ENCODE data around the gene NOVA2.

NOVA2 gene

DNA sequence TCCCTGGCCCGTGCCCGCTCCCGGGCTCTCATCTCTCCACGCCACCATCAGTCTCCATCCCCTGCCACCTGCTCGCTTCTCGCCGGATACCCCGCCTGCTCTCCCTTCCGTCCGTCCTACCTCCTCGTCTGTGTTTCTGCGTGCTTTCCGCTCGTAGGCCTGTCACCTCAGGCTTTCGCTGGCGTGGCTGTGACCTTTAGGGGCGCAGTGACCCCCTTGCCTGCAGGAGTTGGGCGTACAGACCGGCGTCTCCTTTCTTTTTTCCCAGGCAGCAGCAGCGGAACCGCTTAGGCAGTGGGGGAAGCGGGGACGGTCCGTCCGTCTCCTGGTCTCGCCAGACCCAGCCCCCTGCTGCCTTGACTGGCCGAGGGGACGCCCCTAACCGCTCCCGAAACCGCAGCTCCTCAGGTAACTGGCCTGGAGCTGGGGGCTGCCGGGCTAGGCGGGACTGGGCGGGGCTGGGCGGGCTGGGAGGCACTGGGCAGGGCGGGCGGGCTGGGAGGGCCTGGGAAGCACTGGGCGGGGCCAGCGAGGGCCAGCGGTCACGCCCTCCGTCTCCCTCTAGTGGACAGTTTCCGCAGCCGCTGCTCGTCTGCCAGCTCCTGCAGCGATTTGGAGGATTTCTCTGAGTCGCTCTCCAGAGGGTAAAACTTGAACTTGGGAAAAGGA, 42.9 kb upstream of the NOVA2 start:
- H2AFZ ChIP-seq (ENCODE audit: low read length, unreplicated experiment) = no peak overlapping the region
- no peaks in the 10 kb centered on the region for H3K36me3 ChIP-seq (ENCODE audit: insufficient read depth, low read length)
- no peaks in the 10 kb centered on the region for H3K79me2 ChIP-seq (ENCODE audit: control insufficient read depth, insufficient read depth, low read length, unreplicated experiment)
- peaks cover 3% of the 10 kb centered on the region for H3K4me1 ChIP-seq (ENCODE audit: control insufficient read depth, insufficient read depth, low read length, unreplicated experiment)
- H3K27me3 ChIP-seq (ENCODE audit: insufficient read depth, low read length) = peaks cover 10% of the 10 kb centered on the region
- no peak overlapping the region for H3K27ac ChIP-seq (ENCODE audit: low read depth, low read length)
- peak overlapping the region; percentile 78 for H3K4me3 ChIP-seq (ENCODE audit: low read depth, low read length)

DNA sequence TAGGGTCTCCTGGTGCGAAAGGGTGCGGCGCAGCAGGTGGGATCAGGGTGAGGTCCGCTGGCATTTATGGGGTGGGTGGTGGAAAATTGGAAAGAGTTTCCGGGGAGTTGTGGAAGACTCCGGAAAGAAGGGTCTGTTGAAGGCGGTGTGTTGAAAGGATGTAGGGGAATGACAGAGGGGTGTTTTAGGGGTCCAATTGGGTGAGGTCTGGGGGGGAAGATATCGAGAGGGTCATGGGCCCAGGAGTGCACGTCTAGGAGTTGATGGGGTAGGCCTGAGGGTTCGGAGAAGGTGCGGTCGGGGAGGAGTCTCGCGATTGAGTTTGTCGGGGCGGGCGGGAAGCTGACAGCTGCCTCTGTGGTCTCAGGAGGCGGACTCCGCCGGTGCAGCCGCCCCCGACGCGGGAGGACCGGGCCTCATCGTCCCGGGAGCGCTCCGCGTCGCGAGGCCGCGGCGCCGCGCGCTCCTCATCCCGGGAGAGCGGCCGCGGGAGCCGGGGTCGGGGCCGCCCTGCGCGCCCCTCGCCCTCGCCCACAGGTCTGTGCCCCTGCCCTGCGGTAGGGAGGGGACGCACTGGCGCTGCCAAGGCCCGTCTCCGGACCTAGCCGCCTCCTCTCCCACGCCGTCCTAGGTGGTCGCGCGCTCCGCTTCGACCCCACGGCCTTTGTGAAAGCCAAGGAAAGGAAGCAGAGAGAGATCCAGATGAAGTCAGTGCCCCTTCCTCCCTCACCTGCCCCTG, 42.2 kb upstream of the NOVA2 start:
- Histone ChIP-seq H2AFZ (ENCODE audit: low read length, unreplicated experiment) (no peak overlapping the region), H3K4me3 (ENCODE audit: low read depth, low read length) (peak overlapping the region; percentile 78), H3K27ac (ENCODE audit: low read depth, low read length) (no peak overlapping the region), H3K27me3 (ENCODE audit: insufficient read depth, low read length) (peaks cover 10% of the 10 kb centered on the region), H3K4me1 (ENCODE audit: control insufficient read depth, insufficient read depth, low read length, unreplicated experiment) (peaks cover 3% of the 10 kb centered on the region), H3K36me3 (ENCODE audit: insufficient read depth, low read length) (no peaks in the 10 kb centered on the region), H3K79me2 (ENCODE audit: control insufficient read depth, insufficient read depth, low read length, unreplicated experiment) (no peaks in the 10 kb centered on the region)

DNA sequence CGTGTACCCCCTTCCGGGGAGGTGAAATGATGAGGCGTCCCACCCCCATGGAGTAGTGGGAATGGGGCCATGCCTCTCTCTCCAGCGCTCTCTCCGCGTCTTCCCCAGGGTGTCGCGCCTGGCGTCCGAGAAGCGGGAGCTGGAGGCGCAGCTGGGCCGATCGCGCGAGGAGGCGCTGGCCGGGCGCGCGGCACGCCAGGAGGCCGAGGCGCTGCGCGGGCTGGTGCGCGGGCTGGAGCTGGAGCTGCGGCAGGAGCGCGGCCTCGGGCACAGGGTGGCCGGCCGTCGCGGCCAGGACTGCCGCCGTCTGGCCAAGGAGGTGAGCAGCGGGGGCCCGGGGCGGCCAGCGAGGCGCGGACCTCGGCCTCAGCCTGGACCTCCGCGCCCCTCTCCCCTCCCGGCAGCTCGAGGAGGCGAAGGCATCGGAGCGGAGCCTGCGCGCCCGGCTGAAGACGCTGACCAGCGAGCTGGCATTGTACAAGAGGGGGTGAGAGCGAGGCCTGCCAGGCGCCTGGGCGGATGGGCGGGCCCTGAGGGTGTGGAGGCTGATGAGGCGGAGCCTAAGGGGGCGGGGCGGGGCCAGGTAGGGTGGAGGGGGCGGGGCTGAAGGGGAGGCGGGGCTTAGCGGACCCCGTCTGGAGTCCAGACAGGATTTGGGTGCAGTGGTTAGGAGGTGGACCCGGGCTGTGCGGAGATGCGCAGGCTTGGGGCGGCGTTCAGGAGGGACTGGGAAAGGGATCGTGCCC, 41.4 kb upstream of the NOVA2 start:
- H3K4me3 ChIP-seq (ENCODE audit: low read depth, low read length) = no peak overlapping the region
- H3K27me3 ChIP-seq (ENCODE audit: insufficient read depth, low read length) = peaks cover 10% of the 10 kb centered on the region
- no peak overlapping the region for H2AFZ ChIP-seq (ENCODE audit: low read length, unreplicated experiment)
- no peak overlapping the region for H3K27ac ChIP-seq (ENCODE audit: low read depth, low read length)
- H3K79me2 ChIP-seq (ENCODE audit: control insufficient read depth, insufficient read depth, low read length, unreplicated experiment) = no peaks in the 10 kb centered on the region
- no peaks in the 10 kb centered on the region for H3K4me1 ChIP-seq (ENCODE audit: control insufficient read depth, insufficient read depth, low read length, unreplicated experiment)
- no peaks in the 10 kb centered on the region for H3K36me3 ChIP-seq (ENCODE audit: insufficient read depth, low read length)

DNA sequence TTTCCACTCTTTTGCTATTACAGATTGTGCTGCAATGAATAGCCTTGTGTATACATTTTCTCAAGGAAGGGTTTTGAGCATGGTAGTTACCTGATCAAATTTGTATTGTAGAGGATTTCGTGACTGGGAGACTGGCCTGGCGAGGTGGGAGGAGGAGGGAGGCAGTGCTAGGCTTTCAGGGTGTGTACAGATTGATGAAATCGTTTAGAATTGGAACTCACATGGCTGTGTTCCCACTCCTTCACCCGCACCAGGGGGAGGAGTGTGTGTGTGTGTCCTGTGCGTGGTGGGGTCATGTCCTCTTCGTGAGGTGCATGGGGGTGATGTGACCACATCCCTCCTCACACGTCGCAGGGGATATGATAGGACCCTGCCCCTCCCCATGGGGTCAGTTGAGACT, 40.9 kb upstream of the NOVA2 start:
- H3K27me3 ChIP-seq (ENCODE audit: insufficient read depth, low read length) = peaks cover 10% of the 10 kb centered on the region
- H3K4me3 ChIP-seq (ENCODE audit: low read depth, low read length) = no peak overlapping the region
- no peaks in the 10 kb centered on the region for H3K4me1 ChIP-seq (ENCODE audit: control insufficient read depth, insufficient read depth, low read length, unreplicated experiment)
- H3K79me2 ChIP-seq (ENCODE audit: control insufficient read depth, insufficient read depth, low read length, unreplicated experiment) = no peaks in the 10 kb centered on the region
- H3K36me3 ChIP-seq (ENCODE audit: insufficient read depth, low read length) = no peaks in the 10 kb centered on the region
- no peak overlapping the region for H2AFZ ChIP-seq (ENCODE audit: low read length, unreplicated experiment)
- H3K27ac ChIP-seq (ENCODE audit: low read depth, low read length) = no peak overlapping the region

DNA sequence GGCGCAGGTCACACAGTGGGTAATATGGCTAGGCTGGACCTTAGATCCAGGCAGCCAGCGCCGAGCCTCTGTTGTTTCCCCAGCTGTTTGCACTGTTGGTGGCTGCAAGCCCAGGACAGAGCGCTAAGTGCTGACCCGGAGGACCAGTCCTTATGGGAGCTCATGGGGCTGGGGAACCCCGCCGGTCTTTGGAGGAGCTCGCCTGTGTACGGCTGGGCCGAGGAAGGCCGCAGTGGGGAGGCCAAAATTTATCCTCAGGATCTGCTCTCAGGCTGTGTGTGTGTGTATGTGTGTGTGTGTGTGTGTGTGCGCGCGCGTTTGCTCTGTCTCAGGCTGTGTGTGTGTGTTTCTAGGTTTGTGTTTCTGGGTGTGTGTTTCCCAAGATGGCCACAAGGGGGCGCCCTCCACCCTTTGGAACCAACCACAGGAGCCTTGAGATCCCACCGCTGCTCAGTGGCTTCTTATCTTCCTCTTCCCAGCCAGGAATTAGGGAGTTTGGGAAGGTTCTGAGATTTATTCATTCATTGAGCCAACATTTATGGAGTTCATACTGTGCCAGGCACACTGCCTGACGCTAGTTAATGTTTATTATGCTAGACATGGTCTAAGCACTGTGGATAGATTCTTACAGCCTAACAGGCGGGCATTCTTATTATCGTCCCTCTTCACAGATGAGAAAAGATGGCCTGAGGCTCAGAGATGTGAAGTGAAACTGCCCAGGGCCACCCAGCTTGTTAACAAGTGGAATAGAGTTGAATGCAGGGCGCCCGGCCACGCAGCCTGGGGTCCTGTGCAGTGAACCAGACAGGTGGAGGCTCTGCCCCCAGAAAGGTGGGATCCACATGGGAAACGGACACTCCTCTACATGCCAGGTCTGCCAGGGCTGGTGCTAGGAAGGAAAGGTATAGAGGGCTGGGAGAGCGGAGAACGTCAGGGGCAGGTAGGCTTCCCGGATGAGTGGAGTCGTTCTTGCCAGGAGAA, 36.2 kb upstream of the NOVA2 start:
- H3K27ac ChIP-seq (ENCODE audit: low read depth, low read length) = no peak overlapping the region
- H3K27me3 ChIP-seq (ENCODE audit: insufficient read depth, low read length) = no peaks in the 10 kb centered on the region
- H3K4me3 ChIP-seq (ENCODE audit: low read depth, low read length) = no peak overlapping the region
- no peak overlapping the region for H2AFZ ChIP-seq (ENCODE audit: low read length, unreplicated experiment)
- H3K36me3 ChIP-seq (ENCODE audit: insufficient read depth, low read length) = no peaks in the 10 kb centered on the region
- no peaks in the 10 kb centered on the region for H3K79me2 ChIP-seq (ENCODE audit: control insufficient read depth, insufficient read depth, low read length, unreplicated experiment)
- no peaks in the 10 kb centered on the region for H3K4me1 ChIP-seq (ENCODE audit: control insufficient read depth, insufficient read depth, low read length, unreplicated experiment)

DNA sequence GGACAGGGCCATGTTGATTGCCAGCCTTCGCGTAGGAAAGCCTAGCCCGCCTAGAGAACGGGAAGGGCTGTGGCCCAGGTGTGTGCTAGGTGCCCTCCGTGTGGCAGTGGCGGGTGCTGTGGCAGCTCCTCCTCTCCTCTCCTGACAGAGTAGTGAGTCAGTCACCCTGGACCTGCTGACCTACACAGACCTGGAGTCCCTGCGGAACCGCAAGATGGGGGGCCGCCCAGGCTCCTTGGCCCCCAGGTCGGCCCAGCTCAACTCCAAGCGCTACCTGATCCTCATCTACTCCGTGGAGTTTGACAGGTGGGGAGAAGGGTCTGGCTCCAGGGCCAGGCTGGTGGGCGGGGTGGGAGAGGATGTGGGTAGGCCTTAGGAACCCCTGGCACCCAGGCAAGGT, 32.7 kb upstream of the NOVA2 start:
- H3K36me3 ChIP-seq (ENCODE audit: insufficient read depth, low read length) = no peaks in the 10 kb centered on the region
- no peak overlapping the region for H2AFZ ChIP-seq (ENCODE audit: low read length, unreplicated experiment)
- H3K4me1 ChIP-seq (ENCODE audit: control insufficient read depth, insufficient read depth, low read length, unreplicated experiment) = no peaks in the 10 kb centered on the region
- no peaks in the 10 kb centered on the region for H3K79me2 ChIP-seq (ENCODE audit: control insufficient read depth, insufficient read depth, low read length, unreplicated experiment)
- no peaks in the 10 kb centered on the region for H3K27me3 ChIP-seq (ENCODE audit: insufficient read depth, low read length)
- no peak overlapping the region for H3K4me3 ChIP-seq (ENCODE audit: low read depth, low read length)
- H3K27ac ChIP-seq (ENCODE audit: low read depth, low read length) = no peak overlapping the region

DNA sequence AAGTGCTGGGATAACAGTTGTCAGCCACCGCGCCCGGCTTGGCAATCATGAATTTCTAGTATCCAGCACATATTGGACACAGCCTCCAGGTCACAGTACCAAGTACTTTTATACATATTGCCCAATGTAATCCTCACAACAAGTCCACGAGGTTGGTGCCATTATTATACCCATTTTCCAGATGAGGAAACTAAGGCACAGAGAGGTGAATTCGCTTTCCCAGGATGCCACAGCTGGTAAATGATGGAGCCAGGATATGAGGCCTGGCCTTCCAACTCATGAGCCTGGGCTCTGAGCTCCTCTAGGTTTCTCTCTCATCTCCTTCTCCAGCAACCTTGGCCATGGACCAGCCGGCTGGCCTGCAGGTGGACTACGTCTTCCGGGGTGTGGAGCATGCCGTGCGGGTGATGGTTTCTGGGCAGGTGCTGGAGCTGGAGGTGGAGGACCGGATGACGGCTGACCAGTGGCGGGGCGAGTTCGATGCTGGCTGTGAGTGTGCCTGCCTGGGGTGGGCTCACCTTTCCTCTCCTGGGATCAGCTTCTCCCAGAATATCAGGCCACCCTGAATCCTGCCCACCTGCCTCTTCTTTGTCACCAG, 29.1 kb upstream of the NOVA2 start:
- Histone ChIP-seq H3K4me1 (ENCODE audit: control insufficient read depth, insufficient read depth, low read length, unreplicated experiment) (no peaks in the 10 kb centered on the region), H3K4me3 (ENCODE audit: low read depth, low read length) (no peak overlapping the region), H3K36me3 (ENCODE audit: insufficient read depth, low read length) (no peaks in the 10 kb centered on the region), H3K27ac (ENCODE audit: low read depth, low read length) (no peak overlapping the region), H3K27me3 (ENCODE audit: insufficient read depth, low read length) (no peaks in the 10 kb centered on the region), H3K79me2 (ENCODE audit: control insufficient read depth, insufficient read depth, low read length, unreplicated experiment) (no peaks in the 10 kb centered on the region), H2AFZ (ENCODE audit: low read length, unreplicated experiment) (no peak overlapping the region)

DNA sequence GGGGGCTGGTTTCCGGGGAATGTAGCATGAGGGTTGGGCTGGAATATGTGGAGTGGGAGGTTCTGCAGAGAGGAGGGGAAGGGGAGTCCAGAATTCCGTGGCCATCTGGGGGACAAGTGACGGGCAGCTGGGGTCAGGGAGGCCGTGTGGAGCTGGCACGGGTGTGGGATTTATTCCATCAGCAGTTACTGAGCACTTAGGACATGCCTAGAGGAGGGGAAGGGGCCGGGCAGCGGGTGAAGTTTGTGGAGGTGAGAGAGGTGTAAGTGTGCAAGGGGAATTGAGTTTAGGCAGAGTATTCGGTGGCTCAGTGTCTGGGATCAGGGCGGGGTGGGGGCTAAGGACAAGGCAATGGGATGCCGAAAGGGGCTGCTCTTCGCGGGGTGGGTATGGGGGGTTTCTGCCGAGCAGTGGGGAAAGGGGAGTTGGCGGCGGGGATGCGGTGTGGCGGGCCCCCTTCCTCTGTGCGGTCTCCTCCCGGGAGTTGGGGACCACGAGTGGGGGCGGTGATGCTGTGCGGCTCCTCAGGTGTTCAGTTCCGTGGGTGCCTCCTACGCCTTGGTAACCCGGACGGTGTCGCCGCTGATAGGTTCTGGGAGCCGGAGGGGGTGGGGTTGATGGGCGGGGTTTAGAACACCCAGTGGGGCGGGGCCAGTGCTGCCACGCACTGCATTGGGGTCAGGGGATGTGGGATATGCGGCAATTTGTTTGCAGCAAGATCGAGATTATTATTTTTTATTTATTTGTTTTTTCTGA, 27.0 kb upstream of the NOVA2 start:
- no peak overlapping the region for H3K4me3 ChIP-seq (ENCODE audit: low read depth, low read length)
- H3K27ac ChIP-seq (ENCODE audit: low read depth, low read length) = no peak overlapping the region
- H3K27me3 ChIP-seq (ENCODE audit: insufficient read depth, low read length) = no peaks in the 10 kb centered on the region
- H3K79me2 ChIP-seq (ENCODE audit: control insufficient read depth, insufficient read depth, low read length, unreplicated experiment) = no peaks in the 10 kb centered on the region
- H3K36me3 ChIP-seq (ENCODE audit: insufficient read depth, low read length) = no peaks in the 10 kb centered on the region
- H2AFZ ChIP-seq (ENCODE audit: low read length, unreplicated experiment) = no peak overlapping the region
- H3K4me1 ChIP-seq (ENCODE audit: control insufficient read depth, insufficient read depth, low read length, unreplicated experiment) = no peaks in the 10 kb centered on the region

DNA sequence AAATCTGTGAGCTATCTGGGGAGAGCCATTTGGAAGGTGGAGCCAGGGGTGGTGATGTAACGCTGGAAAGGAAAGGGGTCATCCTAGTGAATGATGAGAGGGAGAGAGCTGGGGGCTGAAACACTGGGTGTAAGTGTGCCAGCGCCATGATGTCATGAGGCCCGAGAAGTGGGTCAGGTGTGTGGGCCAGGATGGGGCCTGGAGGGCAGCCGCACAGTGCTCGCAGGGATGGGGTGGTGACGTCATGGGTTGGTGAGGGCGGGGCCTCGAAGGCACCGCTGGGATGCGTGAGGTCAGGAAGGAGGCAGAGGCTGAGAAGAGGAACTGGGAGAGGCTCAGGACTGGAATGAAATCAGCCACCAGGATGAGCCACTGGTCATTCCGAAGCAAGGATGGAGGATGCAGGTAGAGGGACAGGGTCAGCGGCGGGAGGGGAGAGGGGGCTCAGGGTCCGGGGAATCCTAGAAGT, 26.0 kb upstream of the NOVA2 start:
- no peak overlapping the region for H2AFZ ChIP-seq (ENCODE audit: low read length, unreplicated experiment)
- H3K4me3 ChIP-seq (ENCODE audit: low read depth, low read length) = no peak overlapping the region
- H3K27me3 ChIP-seq (ENCODE audit: insufficient read depth, low read length) = no peaks in the 10 kb centered on the region
- no peaks in the 10 kb centered on the region for H3K36me3 ChIP-seq (ENCODE audit: insufficient read depth, low read length)
- no peaks in the 10 kb centered on the region for H3K79me2 ChIP-seq (ENCODE audit: control insufficient read depth, insufficient read depth, low read length, unreplicated experiment)
- H3K4me1 ChIP-seq (ENCODE audit: control insufficient read depth, insufficient read depth, low read length, unreplicated experiment) = no peaks in the 10 kb centered on the region
- H3K27ac ChIP-seq (ENCODE audit: low read depth, low read length) = no peak overlapping the region
